SK-N-SH treated with all-trans-retinoic acid at 6 μM for 48 hours (cell line): ENCODE results near the gene DGCR2.

Experiments
- ISL1 ChIP-seq: fragments of 250-450 bp; sonication (Bioruptor Pico); IDR thresholded peaks from 2 replicates; pipeline ENCODE4 v2.1.2; 2022; ENCODE audit warnings: mild to moderate bottlenecking, moderate library complexity
- OSR1 ChIP-seq: fragments of 250-450 bp; sonication (Bioruptor Pico); IDR thresholded peaks from 2 replicates; pipeline ENCODE4 v1.8.0; 2022; ENCODE audit warnings: moderate library complexity, mild to moderate bottlenecking, inconsistent platforms
- RARB ChIP-seq: fragments of 250-450 bp; sonication (Bioruptor Pico); IDR thresholded peaks from 2 replicates; pipeline ENCODE4 v1.8.0; 2021; ENCODE audit warnings: mild to moderate bottlenecking, moderate library complexity
- TOX ChIP-seq: fragments of 250-450 bp; sonication (Bioruptor Pico); IDR thresholded peaks from 2 replicates; pipeline ENCODE4 v1.8.0; 2021; ENCODE audit warnings: mild to moderate bottlenecking, moderate library complexity, borderline replicate concordance
- ZFP3 ChIP-seq: fragments of 250-450 bp; sonication (Bioruptor Pico); IDR thresholded peaks from 2 replicates; pipeline ENCODE4 v1.5.0; 2020; ENCODE audit warnings: mild to moderate bottlenecking, moderate library complexity
- ZFP30 ChIP-seq: fragments of 450-650 bp; formaldehyde crosslinking; IDR thresholded peaks from 2 replicates; pipeline ENCODE4 v1.5.0; 2022; ENCODE audit warnings: mild to moderate bottlenecking, moderate library complexity
- TF ChIP-seq, protein P1 (sequence below): fragments of 250-450 bp; sonication (Bioruptor Pico); IDR thresholded peaks from 2 replicates; pipeline ENCODE4 v1.5.1; 2020; ENCODE audit warnings: low read depth, mild to moderate bottlenecking, moderate library complexity
- TF ChIP-seq, protein P2 (sequence below): fragments of 250-450 bp; sonication (Bioruptor Pico); IDR thresholded peaks from 2 replicates; pipeline ENCODE4 v1.8.0; 2020; ENCODE audit warnings: mild to moderate bottlenecking, moderate library complexity, borderline replicate concordance

DNA sequence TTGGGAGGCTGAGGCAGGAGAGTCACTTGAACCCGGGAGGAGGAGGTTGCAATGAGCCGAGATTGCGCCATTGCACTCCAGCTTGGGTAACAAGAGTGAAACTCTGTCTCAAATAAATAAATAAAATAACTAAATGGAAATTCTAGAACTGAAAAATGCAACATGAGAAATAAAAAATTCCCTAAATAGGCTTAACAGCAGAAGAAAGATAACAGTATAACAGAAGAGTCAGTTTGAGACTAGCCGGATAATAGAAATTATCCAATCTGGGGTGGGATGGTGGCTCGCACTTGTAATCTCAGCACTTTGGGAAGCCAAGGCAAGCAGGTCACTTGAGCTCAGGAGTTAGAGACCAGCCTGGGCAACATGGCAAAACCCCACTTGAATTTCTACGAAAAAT lies 42.2 kb upstream of the DGCR2 start:
- no peak for TF ChIP-seq ISL1
- no peak for TF ChIP-seq RARB (CRISPR knock-in tag)
- TF ChIP-seq, protein P1, sequence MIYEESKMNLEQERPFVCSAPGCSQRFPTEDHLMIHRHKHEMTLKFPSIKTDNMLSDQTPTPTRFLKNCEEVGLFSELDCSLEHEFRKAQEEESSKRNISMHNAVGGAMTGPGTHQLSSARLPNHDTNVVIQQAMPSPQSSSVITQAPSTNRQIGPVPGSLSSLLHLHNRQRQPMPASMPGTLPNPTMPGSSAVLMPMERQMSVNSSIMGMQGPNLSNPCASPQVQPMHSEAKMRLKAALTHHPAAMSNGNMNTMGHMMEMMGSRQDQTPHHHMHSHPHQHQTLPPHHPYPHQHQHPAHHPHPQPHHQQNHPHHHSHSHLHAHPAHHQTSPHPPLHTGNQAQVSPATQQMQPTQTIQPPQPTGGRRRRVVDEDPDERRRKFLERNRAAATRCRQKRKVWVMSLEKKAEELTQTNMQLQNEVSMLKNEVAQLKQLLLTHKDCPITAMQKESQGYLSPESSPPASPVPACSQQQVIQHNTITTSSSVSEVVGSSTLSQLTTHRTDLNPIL (CRISPR knock-in tag), result no peak
- no peak for TF ChIP-seq OSR1 (CRISPR knock-in tag)
- no peak for TF ChIP-seq TOX (CRISPR knock-in tag)
- TF ChIP-seq ZFP30 (CRISPR knock-in tag), result no peak
- TF ChIP-seq, protein P2, sequence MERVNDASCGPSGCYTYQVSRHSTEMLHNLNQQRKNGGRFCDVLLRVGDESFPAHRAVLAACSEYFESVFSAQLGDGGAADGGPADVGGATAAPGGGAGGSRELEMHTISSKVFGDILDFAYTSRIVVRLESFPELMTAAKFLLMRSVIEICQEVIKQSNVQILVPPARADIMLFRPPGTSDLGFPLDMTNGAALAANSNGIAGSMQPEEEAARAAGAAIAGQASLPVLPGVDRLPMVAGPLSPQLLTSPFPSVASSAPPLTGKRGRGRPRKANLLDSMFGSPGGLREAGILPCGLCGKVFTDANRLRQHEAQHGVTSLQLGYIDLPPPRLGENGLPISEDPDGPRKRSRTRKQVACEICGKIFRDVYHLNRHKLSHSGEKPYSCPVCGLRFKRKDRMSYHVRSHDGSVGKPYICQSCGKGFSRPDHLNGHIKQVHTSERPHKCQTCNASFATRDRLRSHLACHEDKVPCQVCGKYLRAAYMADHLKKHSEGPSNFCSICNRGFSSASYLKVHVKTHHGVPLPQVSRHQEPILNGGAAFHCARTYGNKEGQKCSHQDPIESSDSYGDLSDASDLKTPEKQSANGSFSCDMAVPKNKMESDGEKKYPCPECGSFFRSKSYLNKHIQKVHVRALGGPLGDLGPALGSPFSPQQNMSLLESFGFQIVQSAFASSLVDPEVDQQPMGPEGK, result no peak
- no peak for TF ChIP-seq ZFP3 (CRISPR knock-in tag)
